DOHH2 (cell line): Measurements from ENCODE around the gene ADAM33.

Experiments used
- H3F3A ChIP-seq: fragments of 200-600 bp; sonication (generic), shearing (Covaris generic); 2 replicates; pipeline ENCODE4 v1.6.0; 2016; ENCODE audit warnings: antibody characterized with exemption, mild to moderate bottlenecking; ENCODE audit not compliant: control insufficient read depth, insufficient read depth
- H3K27ac ChIP-seq: fragments of 200-600 bp; sonication (generic); 2 replicates; pipeline ENCODE4 v1.5.1; 2014; ENCODE audit warnings: low read depth, mild to moderate bottlenecking, low read length, moderate library complexity
- H3K27me3 ChIP-seq: fragments of 200-600 bp; sonication (generic); 2 replicates; pipeline ENCODE4 v1.6.1; 2014; ENCODE audit warnings: mild to moderate bottlenecking, low read length, mixed read lengths; ENCODE audit not compliant: control insufficient read depth
- H3K36me3 ChIP-seq: fragments of 200-600 bp; sonication (generic); 2 replicates; pipeline ENCODE4 v1.6.1; 2014; ENCODE audit warnings: mild to moderate bottlenecking, low read length, moderate library complexity, mixed read lengths; ENCODE audit not compliant: control insufficient read depth
- H3K4me1 ChIP-seq: fragments of 200-600 bp; sonication (generic); 2 replicates; pipeline ENCODE4 v1.6.1; 2014; ENCODE audit warnings: mild to moderate bottlenecking, low read length, mixed read lengths; ENCODE audit not compliant: control insufficient read depth
- H3K4me2 ChIP-seq: fragments of 200-600 bp; sonication (generic); 2 replicates; pipeline ENCODE4 v1.6.0; 2014; ENCODE audit warnings: mild to moderate bottlenecking, low read length, moderate library complexity
- H3K4me3 ChIP-seq: fragments of 200-600 bp; sonication (generic); 2 replicates; pipeline ENCODE4 v1.5.1; 2014; ENCODE audit warnings: mild to moderate bottlenecking, low read length, mixed read lengths
- H3K79me2 ChIP-seq: fragments of 200-600 bp; sonication (generic); 2 replicates; pipeline ENCODE4 v1.6.1; 2014; ENCODE audit warnings: mild to moderate bottlenecking, low read length, mixed read lengths; ENCODE audit not compliant: control insufficient read depth
- H3K9me2 ChIP-seq: fragments of 200-600 bp; sonication (generic); replicated peaks from 2 replicates; pipeline ENCODE4 v1.6.1; 2014; ENCODE audit warnings: mild to moderate bottlenecking, low read length, mixed read lengths; ENCODE audit not compliant: control insufficient read depth
- H3K9me3 ChIP-seq: fragments of 200-600 bp; sonication (generic); 2 replicates; pipeline ENCODE4 v1.6.1; 2014; ENCODE audit warnings: antibody characterized with exemption, low read length, mixed read lengths; ENCODE audit not compliant: control insufficient read depth, insufficient read depth
- H4K20me1 ChIP-seq: fragments of 200-600 bp; sonication (generic); 2 replicates; pipeline ENCODE4 v1.6.0; 2014; ENCODE audit warnings: low read depth, mild to moderate bottlenecking, antibody characterized with exemption, low read length, moderate library complexity; ENCODE audit not compliant: control insufficient read depth, insufficient read depth
- CTCF ChIP-seq: fragments of 200-600 bp; sonication (generic); IDR thresholded peaks from one replicate; pipeline ENCODE4 v1.5.1; 2014; ENCODE audit warnings: antibody characterized with exemption, mild to moderate bottlenecking, low read depth, low read length; ENCODE audit not compliant: poor library complexity, severe bottlenecking
- EZH2phosphoT487 ChIP-seq: fragments of 200-600 bp; sonication (generic); IDR thresholded peaks from 2 replicates; pipeline ENCODE4 v1.6.1; 2017; ENCODE audit warnings: borderline replicate concordance, mild to moderate bottlenecking, antibody characterized with exemption, low read length, moderate library complexity, mixed read lengths

The ADAM33 gene

GRCh38 chr20:3681931-3682781, at the start of gene ADAM33:
ADAM33 (minus strand) TSS chr20:3682010; CDS start chr20:3682004, 6 bp downstream.
- Histone ChIP-seq H4K20me1 (no peaks in the 10 kb centered on the region), H3K4me2 (no peak within 1 kb of the TSS), H3K9me2 (no peaks in the 10 kb centered on the region), H3K9me3 (no peaks in the 10 kb centered on the region), H3K4me3 (no peak within 1 kb of the TSS), H3K4me1 (no peaks in the 10 kb centered on the region), H3K79me2 (no peaks in the 10 kb centered on the region), H3F3A (no peaks in the 10 kb centered on the region), H3K27me3 (no peaks in the 10 kb centered on the region), H3K36me3 (no peaks in the 10 kb centered on the region), H3K27ac (no peak within 1 kb of the TSS)
- no peak for TF ChIP-seq EZH2phosphoT487
- no peak for TF ChIP-seq CTCF

- no peaks in the 10 kb centered on the region for H3K4me1 ChIP-seq
- H3K27ac ChIP-seq = no peak overlapping the region
- H3K9me3 ChIP-seq = no peaks in the 10 kb centered on the region
- H3K4me3 ChIP-seq = no peak overlapping the region
- H3K27me3 ChIP-seq = peaks cover 41% of the 10 kb centered on the region
- H3F3A ChIP-seq = no peaks in the 10 kb centered on the region
- no peaks in the 10 kb centered on the region for H3K36me3 ChIP-seq
- TF ChIP-seq EZH2phosphoT487 (no peak), CTCF (no peak)
- H3K9me2 ChIP-seq = no peaks in the 10 kb centered on the region
- H3K4me2 ChIP-seq = no peak overlapping the region
- no peaks in the 10 kb centered on the region for H3K79me2 ChIP-seq
- H4K20me1 ChIP-seq = no peaks in the 10 kb centered on the region
Observed at GRCh38 chr20:3730803-3731672, 49.2 kb upstream of the ADAM33 start.

DNA sequence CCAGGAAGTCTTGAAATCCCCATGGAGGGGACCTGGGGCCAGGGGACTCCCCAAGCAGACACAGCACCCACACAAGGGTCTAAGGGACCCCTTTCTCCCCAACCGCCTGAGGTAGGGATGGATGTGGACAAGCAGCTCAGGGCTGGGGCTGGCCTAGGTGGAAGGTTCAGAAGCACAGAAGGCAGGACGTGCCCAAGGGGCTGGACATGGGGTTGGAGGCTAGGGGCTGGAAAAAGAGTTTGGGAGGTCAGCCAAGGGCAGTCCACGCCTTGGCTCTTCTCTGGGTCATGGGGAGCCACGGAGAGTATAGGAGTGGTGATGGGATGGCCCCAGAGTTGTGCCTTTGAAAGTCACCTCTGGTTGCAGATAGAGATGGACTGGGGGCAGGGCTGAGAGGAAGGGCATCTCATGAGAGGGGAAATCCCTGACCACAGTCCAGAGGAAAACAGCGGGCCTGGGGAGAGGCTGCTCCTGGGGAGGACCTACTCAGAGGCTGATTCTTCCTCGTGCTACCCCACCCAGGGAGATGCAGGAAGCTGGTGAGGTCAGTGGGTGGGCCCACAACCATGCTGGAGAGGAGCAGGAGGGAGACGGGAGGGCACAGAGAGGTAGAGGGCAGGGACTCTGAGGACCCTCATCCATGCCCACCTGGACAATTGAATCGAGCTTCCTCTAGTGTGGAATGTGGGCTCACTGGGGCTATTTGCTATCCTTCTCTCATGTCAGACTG, 48.2 kb upstream of the ADAM33 start:
- Histone ChIP-seq H3F3A (no peaks in the 10 kb centered on the region), H3K27me3 (peaks cover 42% of the 10 kb centered on the region)

More for the DNA sequence above, 48.2 kb upstream of the ADAM33 start:
- H3K4me2 ChIP-seq = no peak overlapping the region
- no peaks in the 10 kb centered on the region for H3K9me3 ChIP-seq
- H4K20me1 ChIP-seq = no peaks in the 10 kb centered on the region
- H3K79me2 ChIP-seq = no peaks in the 10 kb centered on the region
- no peaks in the 10 kb centered on the region for H3K9me2 ChIP-seq
- H3K4me3 ChIP-seq = no peak overlapping the region
- no peak overlapping the region for H3K27ac ChIP-seq
- TF ChIP-seq CTCF (no peak), EZH2phosphoT487 (no peak)
- no peaks in the 10 kb centered on the region for H3K4me1 ChIP-seq
- no peaks in the 10 kb centered on the region for H3K36me3 ChIP-seq
